HG02981 (cell line): ENCODE results near the gene PALS2.
A peak's percentile ranks its signal among the peaks of the same experiment; 100 is the strongest.

Experiments
- ATAC-seq: cut with Tn5 transposase; IDR thresholded peaks from one replicate; pipeline ENCODE4 v1.9.1; 2021; ENCODE audit warnings: mild to moderate bottlenecking, moderate library complexity; ENCODE audit not compliant: unreplicated experiment

The PALS2 gene

GRCh38 chr7:24572997-24573553, at the start of gene PALS2:
Gene PALS2 (plus strand): TSS chr7:24573452. CDS start chr7:24623668, 50,216 bp downstream.
- ATAC-seq: peak; percentile 35

GRCh38 chr7:24531255-24531654, 42.0 kb upstream of the PALS2 start:
- ATAC-seq: no peak

GRCh38 chr7:24536682-24537081, 36.6 kb upstream of the PALS2 start:
- ATAC-seq: no peak

GRCh38 chr7:24540956-24541355, 32.3 kb upstream of the PALS2 start:
- ATAC-seq: no peak

GRCh38 chr7:24545215-24545614, 28.0 kb upstream of the PALS2 start:
- no peak for ATAC-seq

- no peak for ATAC-seq
These were observed 24.9 kb upstream of the PALS2 start for GRCh38 chr7:24548390-24548789.

GRCh38 chr7:24549991-24550390, 23.3 kb upstream of the PALS2 start:
- no peak for ATAC-seq

- no peak for ATAC-seq
These were observed 18.1 kb upstream of the PALS2 start for GRCh38 chr7:24555184-24555583.

GRCh38 chr7:24555719-24556118, 17.5 kb upstream of the PALS2 start:
- no peak for ATAC-seq

GRCh38 chr7:24560772-24561171, 12.5 kb upstream of the PALS2 start:
- ATAC-seq: no peak

GRCh38 chr7:24566274-24566673, 7.0 kb upstream of the PALS2 start:
- no peak for ATAC-seq

GRCh38 chr7:24570983-24571382, 2.3 kb upstream of the PALS2 start:
- ATAC-seq: no peak

- no peak for ATAC-seq
These were observed 1.2 kb upstream of the PALS2 start for GRCh38 chr7:24572016-24572392.

GRCh38 chr7:24572393-24572996, 757 bp upstream of the PALS2 start:
- ATAC-seq: peak; percentile 12

GRCh38 chr7:24573554-24574338, 494 bp downstream of the PALS2 start:
- peak; percentile 30 for ATAC-seq

GRCh38 chr7:24574386-24574785, 1.1 kb downstream of the PALS2 start:
- ATAC-seq: no peak

GRCh38 chr7:24574950-24575349, 1.7 kb downstream of the PALS2 start:
- no peak for ATAC-seq

GRCh38 chr7:24576171-24577025, 3.1 kb downstream of the PALS2 start:
- ATAC-seq: peak; percentile 27

GRCh38 chr7:24578052-24578451, 4.8 kb downstream of the PALS2 start:
- no peak for ATAC-seq

GRCh38 chr7:24580283-24580946, 7.2 kb downstream of the PALS2 start:
- ATAC-seq: no peak

GRCh38 chr7:24582166-24582565, 8.9 kb downstream of the PALS2 start:
- ATAC-seq: no peak
